OCI-LY3 (cell line): Measurements from ENCODE around the gene IMP3.

Source experiments
- EZH2phosphoT487 ChIP-seq: fragments of 200-600 bp; shearing (Covaris generic); IDR thresholded peaks from 2 replicates; pipeline ENCODE4 v1.6.1; 2018; ENCODE audit warnings: antibody characterized with exemption, mixed run types, low read depth
- TF ChIP-seq, protein P1 (sequence below): fragments of 200-600, 300-600 bp; sonication (generic); IDR thresholded peaks from 2 replicates; pipeline ENCODE4 v1.5.1; 2014; ENCODE audit warnings: antibody characterized with exemption, low read length, low read depth

DNA sequence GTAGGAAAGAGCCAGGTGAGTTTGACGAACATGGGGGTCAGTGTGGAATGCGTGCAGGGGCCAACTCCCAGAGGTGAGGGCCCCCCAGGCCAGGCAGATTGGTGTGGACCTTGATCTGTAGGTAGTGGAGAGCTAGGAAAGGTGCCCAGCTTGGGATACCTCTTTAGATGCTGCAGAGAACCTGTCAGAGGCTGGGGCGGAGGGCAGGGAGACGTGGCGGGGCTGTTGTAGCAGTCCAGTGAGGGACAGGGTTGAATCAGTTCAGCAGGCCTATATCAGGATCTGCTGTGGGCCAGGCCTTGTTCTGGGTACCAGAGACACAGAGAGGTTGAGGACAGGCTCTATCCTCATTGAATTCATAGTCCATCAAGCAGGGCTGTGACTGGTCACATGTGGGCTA is 16.3 kb upstream of the IMP3 start:
- TF ChIP-seq, protein P1, sequence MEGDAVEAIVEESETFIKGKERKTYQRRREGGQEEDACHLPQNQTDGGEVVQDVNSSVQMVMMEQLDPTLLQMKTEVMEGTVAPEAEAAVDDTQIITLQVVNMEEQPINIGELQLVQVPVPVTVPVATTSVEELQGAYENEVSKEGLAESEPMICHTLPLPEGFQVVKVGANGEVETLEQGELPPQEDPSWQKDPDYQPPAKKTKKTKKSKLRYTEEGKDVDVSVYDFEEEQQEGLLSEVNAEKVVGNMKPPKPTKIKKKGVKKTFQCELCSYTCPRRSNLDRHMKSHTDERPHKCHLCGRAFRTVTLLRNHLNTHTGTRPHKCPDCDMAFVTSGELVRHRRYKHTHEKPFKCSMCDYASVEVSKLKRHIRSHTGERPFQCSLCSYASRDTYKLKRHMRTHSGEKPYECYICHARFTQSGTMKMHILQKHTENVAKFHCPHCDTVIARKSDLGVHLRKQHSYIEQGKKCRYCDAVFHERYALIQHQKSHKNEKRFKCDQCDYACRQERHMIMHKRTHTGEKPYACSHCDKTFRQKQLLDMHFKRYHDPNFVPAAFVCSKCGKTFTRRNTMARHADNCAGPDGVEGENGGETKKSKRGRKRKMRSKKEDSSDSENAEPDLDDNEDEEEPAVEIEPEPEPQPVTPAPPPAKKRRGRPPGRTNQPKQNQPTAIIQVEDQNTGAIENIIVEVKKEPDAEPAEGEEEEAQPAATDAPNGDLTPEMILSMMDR: no peak
- no peak for TF ChIP-seq EZH2phosphoT487
